HepG2 (cell line): ENCODE results near the gene TMEM135. TPM values are rescaled to one million over a fixed set of nuclear protein-coding genes. Genes with fewer than 3 reads are reported as not detected.

ENCODE experiments used
- ATAC-seq: fragments of 200-7000 bp; cut with Tn5 transposase; 3 replicates; pipeline ENCODE4 v1.9.1; 2020; ENCODE audit warnings: mild to moderate bottlenecking, moderate library complexity
- BruUV-seq: library from RNA; stranded (reverse); fragments of 400-500 nt; replicated peaks from 2 replicates; lab custom pipeline; 2021; lab: Mats Ljungman, UMichigan
- CTCF ChIA-PET: fragments of 300-600 bp; formaldehyde crosslinking; extraction: SDS; loops from one replicate; lab custom pipeline; 2021; ENCODE audit warnings: low total read pairs, inconsistent platforms, low intra/inter-chr PET ratio; lab: Yijun Ruan, JAX
- POLR2A ChIA-PET: fragments of 350-600 bp; sonication (Branson Sonifier 250); formaldehyde crosslinking; loops from one replicate; lab custom pipeline; 2020; ENCODE audit warnings: antibody characterized with exemption, inconsistent platforms; lab: Yijun Ruan, JAX
- DNase-seq: peaks from one replicate; pipeline ENCODE4 v3.0.0-alpha.2; 2015; ENCODE audit warnings: low spot score
- FAIRE-seq: peaks from 3 replicates; lab custom pipeline; 2011; peaks lifted over from hg19 to GRCh38; lab: Jason Lieb, UNC
- H2AFZ ChIP-seq: one replicate; pipeline ENCODE4 v1.6.1; 2011; ENCODE audit warnings: low read length, inconsistent platforms
- H3K27ac ChIP-seq: fragments of 300-600 bp; 3 replicates; pipeline ENCODE4 v1.8.0; 2011; ENCODE audit warnings: mixed run types, mild to moderate bottlenecking, mixed read lengths, low read length, inconsistent platforms; ENCODE audit not compliant: insufficient read depth; ENCODE audit errors: extremely low read length
- H3K27me3 ChIP-seq, 2 experiments: fragments of 200-600 bp in 1 of 2; 2 replicates in 1 of 2; 3 replicates in 1 of 2; pipeline versions ENCODE4 v1.6.0 to v1.8.0; 2011; ENCODE audit warnings: low read length in 2 of 2, mild to moderate bottlenecking in 2 of 2, moderate library complexity in 2 of 2, inconsistent platforms in 1 of 2; ENCODE audit not compliant: insufficient read depth in 2 of 2, control insufficient read depth in 1 of 2
- H3K36me3 ChIP-seq, 2 experiments: fragments of 200-600 bp in 1 of 2; replicated peaks in 1 of 2; 2 replicates in 1 of 2; 3 replicates in 1 of 2; pipeline versions ENCODE4 v1.5.1 to v1.8.0; 2011; ENCODE audit warnings: low read length in 2 of 2, inconsistent platforms in 1 of 2; ENCODE audit not compliant: insufficient read depth in 2 of 2, control insufficient read depth in 1 of 2
- H3K4me1 ChIP-seq: 2 replicates; pipeline ENCODE4 v1.5.1; 2012; ENCODE audit warnings: low read length, inconsistent platforms; ENCODE audit not compliant: insufficient read depth
- H3K4me2 ChIP-seq: 2 replicates; pipeline ENCODE4 v1.6.0; 2011; ENCODE audit warnings: low read depth, low read length, inconsistent platforms
- H3K4me3 ChIP-seq, 3 experiments: fragments of 200-600 bp in 1 of 3; sonication (generic), shearing (Covaris generic) in 1 of 3; replicated peaks in 1 of 3; 2 replicates each; pipeline ENCODE4 v1.5.1; 2011 to 2016; ENCODE audit warnings: low read length in 3 of 3, inconsistent platforms in 2 of 3, low read depth in 2 of 3, mild to moderate bottlenecking in 2 of 3, control low read depth in 1 of 3, mixed read lengths in 1 of 3; ENCODE audit not compliant: insufficient read depth in 1 of 3
- H3K79me2 ChIP-seq: one replicate; pipeline ENCODE4 v1.6.1; 2011; ENCODE audit warnings: low read length, inconsistent platforms; ENCODE audit not compliant: insufficient read depth
- H3K9ac ChIP-seq: 2 replicates; pipeline ENCODE4 v1.6.0; 2011; ENCODE audit warnings: mild to moderate bottlenecking, low read depth, low read length, inconsistent platforms; ENCODE audit not compliant: insufficient read depth
- H3K9me3 ChIP-seq: 2 replicates; pipeline ENCODE4 v1.5.1; 2012; ENCODE audit warnings: mild to moderate bottlenecking, low read length
- H4K20me1 ChIP-seq: 2 replicates; pipeline ENCODE4 v1.6.0; 2011; ENCODE audit warnings: inconsistent platforms, mild to moderate bottlenecking, low read length, moderate library complexity; ENCODE audit not compliant: insufficient read depth
- ARHGAP35 ChIP-seq: sonication (generic); formaldehyde crosslinking; IDR thresholded peaks from 2 replicates; pipeline ENCODE4 v1.9.0; 2022; ENCODE audit warnings: mild to moderate bottlenecking, inconsistent platforms, moderate library complexity, missing genetic modification reagents, borderline replicate concordance
- ARNT ChIP-seq: fragments of 450-650 bp; IDR thresholded peaks from 2 replicates; pipeline ENCODE4 v1.6.1; 2017
- HOXA5 ChIP-seq: sonication (generic); formaldehyde crosslinking; IDR thresholded peaks from 2 replicates; pipeline ENCODE4 v1.4.0; 2020; ENCODE audit warnings: missing genetic modification reagents
- PHF20 ChIP-seq: sonication (generic); formaldehyde crosslinking; IDR thresholded peaks from 2 replicates; pipeline ENCODE4 v1.5.0; 2020; ENCODE audit warnings: mild to moderate bottlenecking, missing genetic modification reagents
- RARG ChIP-seq: sonication (generic); formaldehyde crosslinking; IDR thresholded peaks from 2 replicates; pipeline ENCODE4 v1.4.0; 2020; ENCODE audit warnings: low read depth, mild to moderate bottlenecking, missing genetic modification reagents
- STAT5B ChIP-seq: sonication (generic); formaldehyde crosslinking; IDR thresholded peaks from 2 replicates; pipeline ENCODE4 v1.4.0; 2020; ENCODE audit warnings: missing genetic modification reagents
- YEATS4 ChIP-seq: sonication (generic); formaldehyde crosslinking; IDR thresholded peaks from 2 replicates; pipeline ENCODE4 v1.4.0; 2020; ENCODE audit warnings: missing genetic modification reagents, borderline replicate concordance
- ZNF20 ChIP-seq: sonication (generic); formaldehyde crosslinking; IDR thresholded peaks from 2 replicates; pipeline ENCODE4 v1.4.0; 2020; ENCODE audit warnings: mild to moderate bottlenecking, moderate library complexity, missing genetic modification reagents
- ZNF446 ChIP-seq: sonication (generic); formaldehyde crosslinking; IDR thresholded peaks from 2 replicates; pipeline ENCODE4 v1.5.0; 2020; ENCODE audit warnings: mild to moderate bottlenecking, missing genetic modification reagents
- ZNF496 ChIP-seq: sonication (generic); formaldehyde crosslinking; IDR thresholded peaks from 2 replicates; pipeline ENCODE4 v1.8.1; 2023; ENCODE audit warnings: mild to moderate bottlenecking, moderate library complexity, missing genetic modification reagents; ENCODE audit not compliant: insufficient replicate concordance
- ZSCAN25 ChIP-seq: sonication (generic); formaldehyde crosslinking; IDR thresholded peaks from 2 replicates; pipeline ENCODE4 v1.8.0; 2022; ENCODE audit warnings: mild to moderate bottlenecking, missing genetic modification reagents
- WGBS: methylation state at CpG from one replicate; pipeline ENCODE4 v1.1.6; 2017; ENCODE audit warnings: low lambda C conversion rate; 5-methylcytosine and 5-hydroxymethylcytosine counted together
- in situ Hi-C: cut with HindIII; loops from 2 replicates; pipeline ENCODE4 v1.10.0; 2017; ENCODE audit warnings: low pct_unique_long_range_greater_than_20kb; ENCODE audit not compliant: extremely low pct_ligation_motif_present
- intact Hi-C: fragments of 100-400 bp; cut with micrococcal nuclease; formaldehyde crosslinking; loops from one replicate; pipeline ENCODE4 v1.10.0; 2022; ENCODE audit not compliant: unreplicated experiment
- polyA plus RNA-seq, 8 experiments: library from polyadenylated mRNA; depleted of rRNA in 3 of 8; stranded (reverse) in 7 of 8; unstranded in 1 of 8; fragments of >200 nt; fragmentation: Illumina TruSeq in 4 of 8; extraction: Trizol in 4 of 8; gene quantifications; 2 replicates each; pipeline versions ENCODE4 v1.2.1 to v1.2.3, GENCODE V29; 2011 to 2016; ENCODE audit warnings: low read depth in 4 of 8, missing spikeins in 1 of 8, mixed read lengths in 1 of 8; ENCODE audit not compliant: insufficient read depth in 1 of 8
- total RNA-seq, 5 experiments: library from RNA; depleted of rRNA; stranded (reverse); fragments of >200 nt; fragmentation: Illumina TruSeq; extraction: Trizol; gene quantifications; 2 replicates each; pipeline ENCODE4 v1.2.3, GENCODE V29; 2016; ENCODE audit warnings: low read depth in 1 of 5
- TF ChIP-seq, protein P1 (sequence below): sonication (generic); formaldehyde crosslinking; IDR thresholded peaks from 2 replicates; pipeline ENCODE4 v1.5.0; 2020; ENCODE audit warnings: mild to moderate bottlenecking, missing genetic modification reagents
- TF ChIP-seq, protein P2 (sequence below): sonication (generic); formaldehyde crosslinking; IDR thresholded peaks from 2 replicates; pipeline ENCODE4 v1.4.0; 2020; ENCODE audit warnings: missing genetic modification reagents
- TF ChIP-seq, protein P3 (sequence below): sonication (generic); formaldehyde crosslinking; IDR thresholded peaks from 2 replicates; pipeline ENCODE4 v1.5.0; 2020; ENCODE audit warnings: mild to moderate bottlenecking, missing genetic modification reagents, borderline replicate concordance

The TMEM135 gene
- total and polyA plus RNA-seq, 2 of the 13 experiments (the other 11 are each of a cell fraction or from before 2014, with no cell fraction given), result 36.6 to 88.9 TPM

DNA sequence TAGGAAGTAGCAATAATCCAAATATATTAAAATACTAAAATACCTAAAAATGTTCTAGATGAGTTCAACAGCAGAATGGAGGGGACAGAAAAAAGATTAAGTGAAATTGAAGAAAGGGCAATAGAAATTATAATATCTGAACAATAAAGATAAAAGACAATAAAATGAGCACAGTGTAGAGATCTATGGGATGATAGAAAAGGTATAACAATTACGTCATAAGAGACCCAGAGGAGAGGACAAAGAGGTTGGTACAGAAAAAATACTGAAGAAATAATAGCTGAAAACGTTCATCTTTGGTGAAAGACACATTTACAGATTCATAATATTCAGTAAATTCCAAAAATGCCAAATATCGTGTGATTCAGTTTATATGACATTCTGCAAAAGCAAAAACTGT, 143.4 kb downstream of the TMEM135 start (continued):
- no peak for TF ChIP-seq ARNT
- TF ChIP-seq ZSCAN25 (CRISPR knock-in tag), result no peak
- TF ChIP-seq, protein P1, sequence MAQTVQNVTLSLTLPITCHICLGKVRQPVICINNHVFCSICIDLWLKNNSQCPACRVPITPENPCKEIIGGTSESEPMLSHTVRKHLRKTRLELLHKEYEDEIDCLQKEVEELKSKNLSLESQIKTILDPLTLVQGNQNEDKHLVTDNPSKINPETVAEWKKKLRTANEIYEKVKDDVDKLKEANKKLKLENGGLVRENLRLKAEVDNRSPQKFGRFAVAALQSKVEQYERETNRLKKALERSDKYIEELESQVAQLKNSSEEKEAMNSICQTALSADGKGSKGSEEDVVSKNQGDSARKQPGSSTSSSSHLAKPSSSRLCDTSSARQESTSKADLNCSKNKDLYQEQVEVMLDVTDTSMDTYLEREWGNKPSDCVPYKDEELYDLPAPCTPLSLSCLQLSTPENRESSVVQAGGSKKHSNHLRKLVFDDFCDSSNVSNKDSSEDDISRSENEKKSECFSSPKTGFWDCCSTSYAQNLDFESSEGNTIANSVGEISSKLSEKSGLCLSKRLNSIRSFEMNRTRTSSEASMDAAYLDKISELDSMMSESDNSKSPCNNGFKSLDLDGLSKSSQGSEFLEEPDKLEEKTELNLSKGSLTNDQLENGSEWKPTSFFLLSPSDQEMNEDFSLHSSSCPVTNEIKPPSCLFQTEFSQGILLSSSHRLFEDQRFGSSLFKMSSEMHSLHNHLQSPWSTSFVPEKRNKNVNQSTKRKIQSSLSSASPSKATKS (CRISPR knock-in tag), result no peak

DNA sequence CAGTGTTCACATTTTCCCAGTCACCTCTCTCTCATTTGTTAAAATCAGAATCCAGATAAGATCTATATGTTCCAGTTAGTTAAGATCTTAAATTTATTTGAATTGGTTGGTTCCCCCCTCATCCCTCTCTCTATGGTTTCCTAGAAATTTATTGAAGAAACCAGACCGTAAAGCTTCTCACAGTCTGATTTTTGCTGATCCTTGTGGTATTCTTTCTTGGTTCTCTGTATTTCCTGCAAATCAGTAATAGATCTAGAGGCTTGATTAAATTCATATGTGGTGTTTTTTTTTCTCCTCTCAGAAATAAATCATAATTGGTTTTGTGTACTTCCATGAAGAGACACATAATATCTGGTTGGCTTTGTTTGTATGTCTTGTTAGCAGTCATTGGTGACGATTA, 147.5 kb downstream of the TMEM135 start:
- Histone ChIP-seq H3K79me2 (peaks cover 8% of the 10 kb centered on the region), H3K9me3 (no peaks in the 10 kb centered on the region), H3K4me1 (no peaks in the 10 kb centered on the region), H3K4me3 (no peak overlapping the region), H3K27me3 (no peaks in the 10 kb centered on the region), H2AFZ (no peak overlapping the region), H3K36me3 (peaks cover 0 to 11% of the 10 kb centered on the region in 2 experiments; a peak in 3 of 5 replicates), H3K27ac (no peak overlapping the region), H3K4me2 (no peak overlapping the region), H3K9ac (no peak overlapping the region), H4K20me1 (no peaks in the 10 kb centered on the region)
- BruUV-seq, result no TSS peak
- FAIRE-seq, result no peak
- no peak for DNase-seq
- in situ Hi-C loops, result no loop called here
- ChIA-PET POLR2A (no interaction called here), CTCF (no interaction called here)
- ATAC-seq, result no peak
- WGBS, result 100% methylated on average over 2 of the region's 2 CpGs
- intact Hi-C loops, result loop anchor here (10.0 kb wide), 1 partner anchor 100 kb away; no protein-coding TSS in a partner anchor
- TF ChIP-seq, protein P2, sequence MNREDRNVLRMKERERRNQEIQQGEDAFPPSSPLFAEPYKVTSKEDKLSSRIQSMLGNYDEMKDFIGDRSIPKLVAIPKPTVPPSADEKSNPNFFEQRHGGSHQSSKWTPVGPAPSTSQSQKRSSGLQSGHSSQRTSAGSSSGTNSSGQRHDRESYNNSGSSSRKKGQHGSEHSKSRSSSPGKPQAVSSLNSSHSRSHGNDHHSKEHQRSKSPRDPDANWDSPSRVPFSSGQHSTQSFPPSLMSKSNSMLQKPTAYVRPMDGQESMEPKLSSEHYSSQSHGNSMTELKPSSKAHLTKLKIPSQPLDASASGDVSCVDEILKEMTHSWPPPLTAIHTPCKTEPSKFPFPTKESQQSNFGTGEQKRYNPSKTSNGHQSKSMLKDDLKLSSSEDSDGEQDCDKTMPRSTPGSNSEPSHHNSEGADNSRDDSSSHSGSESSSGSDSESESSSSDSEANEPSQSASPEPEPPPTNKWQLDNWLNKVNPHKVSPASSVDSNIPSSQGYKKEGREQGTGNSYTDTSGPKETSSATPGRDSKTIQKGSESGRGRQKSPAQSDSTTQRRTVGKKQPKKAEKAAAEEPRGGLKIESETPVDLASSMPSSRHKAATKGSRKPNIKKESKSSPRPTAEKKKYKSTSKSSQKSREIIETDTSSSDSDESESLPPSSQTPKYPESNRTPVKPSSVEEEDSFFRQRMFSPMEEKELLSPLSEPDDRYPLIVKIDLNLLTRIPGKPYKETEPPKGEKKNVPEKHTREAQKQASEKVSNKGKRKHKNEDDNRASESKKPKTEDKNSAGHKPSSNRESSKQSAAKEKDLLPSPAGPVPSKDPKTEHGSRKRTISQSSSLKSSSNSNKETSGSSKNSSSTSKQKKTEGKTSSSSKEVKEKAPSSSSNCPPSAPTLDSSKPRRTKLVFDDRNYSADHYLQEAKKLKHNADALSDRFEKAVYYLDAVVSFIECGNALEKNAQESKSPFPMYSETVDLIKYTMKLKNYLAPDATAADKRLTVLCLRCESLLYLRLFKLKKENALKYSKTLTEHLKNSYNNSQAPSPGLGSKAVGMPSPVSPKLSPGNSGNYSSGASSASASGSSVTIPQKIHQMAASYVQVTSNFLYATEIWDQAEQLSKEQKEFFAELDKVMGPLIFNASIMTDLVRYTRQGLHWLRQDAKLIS (CRISPR knock-in tag), result no peak
- no peak for TF ChIP-seq ARHGAP35 (CRISPR knock-in tag)
- no peak for TF ChIP-seq RARG (CRISPR knock-in tag)
- TF ChIP-seq HOXA5, result no peak
- TF ChIP-seq STAT5B, result no peak
- TF ChIP-seq, protein P3, sequence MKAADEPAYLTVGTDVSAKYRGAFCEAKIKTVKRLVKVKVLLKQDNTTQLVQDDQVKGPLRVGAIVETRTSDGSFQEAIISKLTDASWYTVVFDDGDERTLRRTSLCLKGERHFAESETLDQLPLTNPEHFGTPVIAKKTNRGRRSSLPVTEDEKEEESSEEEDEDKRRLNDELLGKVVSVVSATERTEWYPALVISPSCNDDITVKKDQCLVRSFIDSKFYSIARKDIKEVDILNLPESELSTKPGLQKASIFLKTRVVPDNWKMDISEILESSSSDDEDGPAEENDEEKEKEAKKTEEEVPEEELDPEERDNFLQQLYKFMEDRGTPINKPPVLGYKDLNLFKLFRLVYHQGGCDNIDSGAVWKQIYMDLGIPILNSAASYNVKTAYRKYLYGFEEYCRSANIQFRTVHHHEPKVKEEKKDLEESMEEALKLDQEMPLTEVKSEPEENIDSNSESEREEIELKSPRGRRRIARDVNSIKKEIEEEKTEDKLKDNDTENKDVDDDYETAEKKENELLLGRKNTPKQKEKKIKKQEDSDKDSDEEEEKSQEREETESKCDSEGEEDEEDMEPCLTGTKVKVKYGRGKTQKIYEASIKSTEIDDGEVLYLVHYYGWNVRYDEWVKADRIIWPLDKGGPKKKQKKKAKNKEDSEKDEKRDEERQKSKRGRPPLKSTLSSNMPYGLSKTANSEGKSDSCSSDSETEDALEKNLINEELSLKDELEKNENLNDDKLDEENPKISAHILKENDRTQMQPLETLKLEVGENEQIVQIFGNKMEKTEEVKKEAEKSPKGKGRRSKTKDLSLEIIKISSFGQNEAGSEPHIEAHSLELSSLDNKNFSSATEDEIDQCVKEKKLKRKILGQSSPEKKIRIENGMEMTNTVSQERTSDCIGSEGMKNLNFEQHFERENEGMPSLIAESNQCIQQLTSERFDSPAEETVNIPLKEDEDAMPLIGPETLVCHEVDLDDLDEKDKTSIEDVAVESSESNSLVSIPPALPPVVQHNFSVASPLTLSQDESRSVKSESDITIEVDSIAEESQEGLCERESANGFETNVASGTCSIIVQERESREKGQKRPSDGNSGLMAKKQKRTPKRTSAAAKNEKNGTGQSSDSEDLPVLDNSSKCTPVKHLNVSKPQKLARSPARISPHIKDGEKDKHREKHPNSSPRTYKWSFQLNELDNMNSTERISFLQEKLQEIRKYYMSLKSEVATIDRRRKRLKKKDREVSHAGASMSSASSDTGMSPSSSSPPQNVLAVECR (CRISPR knock-in tag), result no peak
- TF ChIP-seq ZNF20 (CRISPR knock-in tag), result no peak
- TF ChIP-seq PHF20, result no peak
- no peak for TF ChIP-seq ZNF496 (CRISPR knock-in tag)
- no peak for TF ChIP-seq YEATS4
- TF ChIP-seq ZNF446, result no peak
